ENCODE measurements around the gene MTCP1. TPM values are rescaled to one million over a fixed set of nuclear protein-coding genes. Genes with fewer than 3 reads are reported as not detected.

MTCP1 gene
- total and polyA plus RNA-seq, 2 of the 8 experiments (the other 6 are each of a cell fraction or from before 2014, with no cell fraction given): 1.2 to 12.3 TPM

- FAIRE-seq (no peak), DNase-seq (ENCODE audit: low read depth in 1 of 2, low spot score in 2 of 2) (peak; percentile 46 to 81)
- Histone ChIP-seq H2BK15ac (ENCODE audit: low read length) (no peak within 1 kb of the TSS), H2AK5ac (ENCODE audit: low read depth, low read length) (no peak within 1 kb of the TSS), H3K27me3 (replicated peaks in 1 of 4; ENCODE audit: control insufficient read depth in 3 of 4, extremely low read depth in 1 of 4, insufficient read depth in 3 of 4, low read length in 3 of 4) (no peaks in the 10 kb centered on the region), H2BK5ac (ENCODE audit: low read depth, low read length) (no peak within 1 kb of the TSS), H3K4ac (replicated peaks; ENCODE audit: insufficient read length, low read depth, low read length) (no peak within 1 kb of the TSS), H2BK20ac (ENCODE audit: low read length) (no peak within 1 kb of the TSS), H3K14ac (ENCODE audit: insufficient read length) (no peak within 1 kb of the TSS), H2BK120ac (replicated peaks; ENCODE audit: low read depth, low read length) (peak within 1 kb of the TSS; percentile 72), H3K4me3 (ENCODE audit: extremely low read depth in 1 of 4, insufficient read depth in 2 of 4, low read depth in 3 of 4, low read length in 4 of 4) (peak within 1 kb of the TSS; percentile 46 to 90 (median 82)), H3K79me1 (ENCODE audit: low read depth, low read length) (no peaks in the 10 kb centered on the region), H3K27ac (ENCODE audit: low read depth, low read length) (peak within 1 kb of the TSS; percentile 80; the same call in 1 of the 2 replicates), H2BK12ac (ENCODE audit: low read depth, low read length) (peak within 1 kb of the TSS; percentile 39; the same call in 1 of the 2 replicates), H3K18ac (ENCODE audit: extremely low read depth, low read length) (peak within 1 kb of the TSS; percentile 48; the same call in 1 of the 2 replicates), H3K9me3 (ENCODE audit: insufficient read depth in 2 of 2, low read depth in 1 of 2, low read length in 1 of 2) (no peaks in the 10 kb centered on the region), H3K4me1 (replicated peaks in 1 of 4; ENCODE audit: control insufficient read depth in 3 of 4, insufficient read depth in 4 of 4, low read length in 3 of 4) (peaks cover 0 to 3% (median under 1%) of the 10 kb centered on the region in 4 experiments; a peak in 2 of 7 replicates), H2AFZ (ENCODE audit: low read length) (peak within 1 kb of the TSS; percentile 44; the same call in 1 of the 2 replicates), H3K9ac (replicated peaks in 1 of 4; ENCODE audit: extremely low read depth in 1 of 4, low read depth in 3 of 4, low read length in 3 of 4) (peak within 1 kb of the TSS; percentile 44 to 88 (median 78)), H4K91ac (replicated peaks; ENCODE audit: insufficient read length, low read length) (no peak within 1 kb of the TSS), H4K8ac (ENCODE audit: extremely low read depth, insufficient read depth, low read length) (peak within 1 kb of the TSS; percentile 89), H4K5ac (ENCODE audit: insufficient read length, low read depth, low read length) (peak within 1 kb of the TSS; percentile 76), H3K4me2 (ENCODE audit: insufficient read depth in 1 of 2, low read depth in 2 of 2, low read length in 2 of 2) (peak within 1 kb of the TSS; percentile 62 to 79), H4K20me1 (replicated peaks in 1 of 2; ENCODE audit: control insufficient read depth in 1 of 2, insufficient read depth in 2 of 2, low read length in 2 of 2) (no peaks in the 10 kb centered on the region), H3K36me3 (ENCODE audit: control insufficient read depth in 2 of 4, insufficient read depth in 4 of 4, low read length in 3 of 4) (no peaks in the 10 kb centered on the region), H3K23ac (ENCODE audit: insufficient read length) (no peak within 1 kb of the TSS), H3K56ac (replicated peaks; ENCODE audit: insufficient read length, low read depth, low read length) (no peak within 1 kb of the TSS), H3K79me2 (ENCODE audit: control insufficient read depth in 1 of 2, insufficient read depth in 2 of 2, low read length in 2 of 2) (peaks cover 0 to 22% of the 10 kb centered on the region in 2 experiments; a peak in 2 of 4 replicates), H3K23me2 (ENCODE audit: low read depth, low read length) (peaks cover 3% of the 10 kb centered on the region; the same call in 1 of the 2 replicates)
- CTCF ChIA-PET (ENCODE audit: partially characterized antibody): interaction anchor here (0.5 to 1.0 kb wide), 3 partner anchors 19 to 62 kb away, joined by 3 to 5 read pairs (median 3); no protein-coding TSS in a partner anchor
- WGBS, 2 experiments (ENCODE audit: extremely low coverage in 1 of 2, insufficient coverage in 1 of 2, insufficient read length in 1 of 2, insufficient replicate concordance in 2 of 2, low coverage in 1 of 2, low lambda C conversion rate in 2 of 2, missing lambda C conversion rate in 1 of 2): 0% methylated on average over 1 of the region's 82 CpGs; no CpG with 5 or more reads in 1 of the 2 experiments
- POLR2A ChIA-PET (ENCODE audit: partially characterized antibody): interaction anchor here (1.0 kb wide), 1 partner anchor 10 kb away, joined by 7 read pairs; no protein-coding TSS in a partner anchor
- TF ChIP-seq CHD2 (IDR thresholded peaks at IDR 0.05; ENCODE audit: low read length) (peak; percentile 72), CREB1 (IDR thresholded peaks at IDR 0.05) (peak; percentile 84), ZNF274 (IDR thresholded peaks at IDR 0.05; ENCODE audit: borderline replicate concordance, extremely low read depth, low read length) (no peak), BRCA1 (IDR thresholded peaks at IDR 0.05; ENCODE audit: low read depth, low read length) (0 out of 2 replicates have a peak, but pooled peaks have one; percentile 41), KDM1A (IDR thresholded peaks at IDR 0.05; ENCODE audit: borderline replicate concordance, low read length) (no peak), NRF1 (IDR thresholded peaks at IDR 0.05; ENCODE audit: low read depth, low read length) (peak; percentile 33; the same call in 1 of the 2 replicates), POLR2A (IDR thresholded peaks at IDR 0.05; ENCODE audit: control extremely low read depth in 1 of 2, low read depth in 2 of 2, low read length in 2 of 2) (peak; percentile 42 to 60), SUZ12 (IDR thresholded peaks at IDR 0.05; ENCODE audit: low read length) (no peak), TEAD4 (IDR thresholded peaks at IDR 0.05; ENCODE audit: low read depth, low read length) (no peak), SP4 (IDR thresholded peaks at IDR 0.05; ENCODE audit: low read length) (no peak), CTBP2 (IDR thresholded peaks at IDR 0.05; ENCODE audit: borderline replicate concordance, insufficient read depth, insufficient read length, low read length) (no peak)
Measured at GRCh38 chrX:155026727-155027508, 44.0 kb downstream of the MTCP1 start, which contains the start of gene FUNDC2. Gene FUNDC2 (plus strand): TSS chrX:155026844. CDS start chrX:155026939, 95 bp downstream.
